HEK293 (cell line): ENCODE data around the gene GABRD.

Experiments
- CTCF ChIP-seq: fragments of 450-650 bp; formaldehyde crosslinking; IDR thresholded peaks from 2 replicates; pipeline ENCODE4 v1.5.1; 2016; ENCODE audit warnings: missing biosample characterization, missing genetic modification characterization
- ZSCAN18 ChIP-seq: fragments of 450-650 bp; formaldehyde crosslinking; IDR thresholded peaks from 2 replicates; pipeline ENCODE4 v1.5.1; 2016; ENCODE audit warnings: missing biosample characterization, missing genetic modification characterization

- TF ChIP-seq CTCF (tag by site-specific recombination) (no peak), ZSCAN18 (tag by site-specific recombination) (no peak)
Measured at GRCh38 chr1:2033165-2033564, 14.0 kb downstream of the GABRD start.
